ENCODE measurements around the gene VAPA. TPM values are rescaled to one million over a fixed set of nuclear protein-coding genes. Genes with fewer than 3 reads are reported as not detected.

The VAPA gene
- total RNA-seq, 1 donor from 2014 or later: 189 TPM

DNA sequence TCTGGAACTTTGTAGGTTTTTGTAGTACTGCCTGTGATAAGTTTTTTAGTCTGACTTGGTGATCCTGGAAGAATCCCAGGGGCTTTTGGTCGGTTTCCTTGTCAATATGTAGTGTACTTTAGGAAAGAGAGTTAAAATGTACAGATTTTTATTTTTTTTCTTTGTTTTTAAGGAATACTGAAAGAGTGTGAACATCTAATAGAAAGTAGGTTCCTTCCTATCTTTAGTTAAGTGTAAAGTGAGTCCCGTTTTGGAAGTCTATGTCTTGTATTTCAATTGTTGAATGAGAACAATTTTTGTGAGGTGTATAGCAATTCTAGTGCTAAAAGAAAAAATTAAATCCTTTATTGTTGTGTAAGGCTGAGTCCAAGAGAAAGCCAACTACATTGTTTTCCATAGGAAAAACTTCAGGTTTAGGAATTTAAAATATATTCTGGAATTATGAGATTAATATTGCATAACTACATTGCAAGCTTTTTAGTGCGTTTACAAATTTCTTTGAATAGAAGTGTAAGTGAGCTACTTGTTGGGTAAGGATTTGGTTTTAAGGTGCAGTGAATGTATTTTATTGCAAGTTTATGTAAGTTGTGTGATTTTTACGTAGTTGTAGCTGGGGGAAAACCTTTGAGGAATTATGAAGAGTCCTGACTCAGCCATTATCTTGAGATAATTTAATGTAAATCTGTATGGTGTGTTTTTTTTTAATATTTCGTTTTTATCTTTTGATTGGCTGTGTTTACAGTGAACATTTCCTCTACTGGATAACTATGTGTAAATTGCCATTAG is 1.7 kb downstream of the VAPA start:
- no peak for DNase-seq

DNA sequence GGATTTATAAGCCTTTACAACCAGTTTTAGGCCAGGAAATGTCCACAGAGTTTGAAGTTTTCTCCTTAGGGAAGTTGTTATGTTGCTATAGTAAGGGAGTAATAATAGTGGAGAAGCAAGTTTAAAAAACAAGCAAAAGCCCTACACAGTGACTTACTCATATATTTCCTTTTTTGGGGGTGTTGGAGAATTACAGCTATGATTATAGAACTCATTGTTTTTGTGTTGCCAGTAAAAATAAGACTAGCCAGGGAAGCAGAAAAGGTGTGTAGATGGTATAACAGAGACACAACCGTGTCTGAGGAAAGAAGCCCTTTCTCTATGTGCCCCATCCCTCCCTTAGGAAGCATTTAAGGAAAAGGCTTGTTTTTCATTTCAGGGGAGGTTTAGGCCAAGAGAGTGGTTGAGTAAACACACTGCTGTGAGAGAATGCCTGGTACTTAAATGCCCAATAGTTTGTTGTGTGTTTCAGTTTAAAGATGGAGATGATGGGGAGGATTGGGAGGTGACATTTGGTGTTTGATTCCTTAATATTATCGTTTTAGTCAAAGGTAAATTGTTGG is 2.3 kb downstream of the VAPA start:
- no peak for DNase-seq

DNA sequence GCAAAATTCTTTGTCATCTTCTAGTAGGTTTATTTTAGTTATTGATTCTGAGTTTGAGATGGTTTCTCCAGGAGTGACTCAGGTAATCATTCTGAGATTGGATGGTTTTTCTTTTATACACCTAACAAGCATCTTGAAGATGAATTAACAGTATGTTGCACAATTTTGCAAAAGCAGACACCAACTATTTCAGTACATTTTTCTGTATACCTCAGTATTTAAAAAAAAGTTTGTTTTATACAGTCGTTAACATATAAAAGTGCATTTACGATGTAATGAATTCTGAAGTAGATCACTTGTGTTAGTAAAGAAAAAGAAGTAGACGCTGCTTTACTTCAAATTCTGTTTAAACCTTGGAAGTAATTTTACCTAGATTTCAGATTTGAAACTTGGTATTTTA is 3.0 kb downstream of the VAPA start:
- no peak for DNase-seq

DNA sequence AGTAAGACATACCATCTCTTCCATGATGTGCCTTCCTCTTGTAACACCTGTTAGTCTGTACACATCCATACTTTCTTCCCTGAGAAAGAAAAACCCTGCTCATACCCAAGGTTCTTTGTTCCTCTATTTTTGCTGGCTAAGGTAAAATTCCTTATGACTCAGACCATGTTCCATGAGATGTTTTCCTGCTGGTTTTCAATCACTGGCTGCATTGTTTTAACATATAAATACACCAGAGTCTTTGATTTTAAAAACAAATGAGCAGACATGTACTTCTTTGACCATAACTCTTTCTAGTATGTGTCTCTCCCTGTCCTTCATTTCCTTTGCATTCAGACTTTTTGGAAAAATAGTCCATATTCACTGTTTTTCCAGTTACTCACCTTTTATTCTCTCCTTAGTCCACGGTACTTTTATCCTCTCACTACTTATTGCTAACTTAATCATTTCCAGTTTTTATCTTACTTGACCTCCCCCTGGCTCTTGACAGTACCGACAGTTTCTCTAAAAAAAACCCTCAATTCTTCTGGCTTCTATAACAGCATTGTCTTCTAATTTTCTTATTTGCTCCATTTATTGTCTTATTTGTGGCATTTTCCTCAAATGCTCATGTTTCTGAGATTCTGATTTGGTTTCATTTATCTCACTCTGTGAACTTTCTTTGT is 4.3 kb downstream of the VAPA start:
- DNase-seq: peak; percentile 11

DNA sequence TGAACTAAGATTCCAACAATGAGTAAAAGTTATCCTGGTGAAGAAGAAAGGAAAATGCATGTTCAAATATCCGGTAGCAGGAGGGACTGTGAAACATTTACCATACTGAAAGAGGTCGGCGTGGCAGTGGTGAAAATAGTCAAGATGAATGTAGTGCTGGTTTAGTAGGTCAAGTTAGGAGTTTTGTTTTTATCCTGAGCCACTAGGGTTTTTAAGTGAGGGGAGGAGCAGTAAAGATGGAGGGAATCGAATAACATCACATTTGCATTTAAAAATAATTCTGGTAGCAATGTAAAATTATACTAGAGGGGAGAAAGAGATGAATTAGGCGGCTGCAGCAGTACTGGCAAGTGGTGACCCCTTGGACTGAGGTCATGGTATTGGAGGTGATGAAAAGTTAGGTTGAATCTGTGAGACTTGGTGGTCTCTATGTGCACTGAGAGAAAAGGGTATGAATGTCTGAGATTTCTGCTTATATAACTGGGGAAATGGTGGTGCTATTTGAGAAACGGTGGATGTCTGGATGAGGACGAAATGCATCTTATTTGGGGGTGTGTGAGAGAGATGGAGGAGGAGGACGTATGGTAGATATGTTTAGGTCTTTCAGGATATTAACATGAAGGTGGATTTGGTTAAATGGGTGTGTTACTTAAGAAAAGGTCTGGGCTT is 5.9 kb downstream of the VAPA start:
- DNase-seq: no peak

DNA sequence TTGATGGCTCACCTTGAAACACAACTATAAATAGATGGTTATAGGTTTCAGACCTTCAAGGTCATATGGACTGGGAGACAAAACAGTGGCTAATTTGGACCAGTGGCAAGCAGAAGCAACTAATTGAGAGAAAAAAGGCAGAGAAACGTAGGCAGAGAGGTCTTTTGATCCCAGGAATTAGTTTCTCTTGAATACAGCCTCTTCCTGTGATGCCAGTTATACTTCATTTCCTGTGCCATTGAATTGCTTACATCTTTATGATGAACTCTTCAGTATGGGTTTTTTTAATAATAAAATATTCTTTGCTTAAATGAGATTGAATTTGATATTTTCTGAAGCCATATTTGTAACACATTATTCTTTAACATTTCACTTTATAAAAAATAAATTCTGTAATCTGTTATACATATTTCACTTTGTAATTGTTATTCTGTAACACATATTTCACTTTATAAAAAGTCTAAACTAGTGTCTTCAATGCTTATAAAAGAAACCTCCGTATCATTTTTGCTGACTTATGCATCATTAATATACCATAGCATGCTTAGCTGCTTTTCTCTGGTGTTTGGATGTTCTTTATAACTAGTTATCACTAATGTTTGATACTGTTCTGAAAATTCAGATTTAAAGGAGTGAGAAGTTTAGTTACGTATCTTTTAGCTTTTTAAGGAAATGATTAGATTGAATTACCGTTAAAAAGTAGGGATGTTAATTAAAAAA is 8.9 kb downstream of the VAPA start:
- no peak for DNase-seq

DNA sequence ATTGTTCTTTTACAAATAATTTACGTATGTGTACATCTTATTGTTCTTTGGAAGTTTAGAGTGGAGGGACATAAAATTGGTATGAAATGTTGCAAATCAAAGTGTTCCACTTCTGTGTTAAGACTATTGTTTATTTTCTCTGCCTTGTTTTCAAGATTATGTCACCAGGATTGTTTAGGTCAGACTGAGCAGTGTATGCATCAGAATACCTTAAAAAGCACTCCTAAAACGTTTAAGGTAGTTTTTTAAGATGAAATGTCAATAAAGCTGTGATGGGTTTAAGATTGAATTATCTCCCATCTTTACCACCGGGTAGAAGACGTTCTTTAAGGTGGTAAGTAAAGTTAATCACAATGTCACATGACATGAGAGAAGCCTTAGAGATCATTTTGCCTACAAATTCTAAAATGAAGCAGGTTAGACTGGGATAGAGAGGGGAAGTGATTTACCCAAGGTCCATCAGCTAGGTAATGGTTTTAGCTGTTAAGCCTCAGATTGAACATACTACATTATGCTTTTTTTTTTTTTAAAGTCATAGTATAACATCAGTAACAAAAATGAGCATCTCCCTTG is 10.6 kb downstream of the VAPA start:
- DNase-seq: no peak

DNA sequence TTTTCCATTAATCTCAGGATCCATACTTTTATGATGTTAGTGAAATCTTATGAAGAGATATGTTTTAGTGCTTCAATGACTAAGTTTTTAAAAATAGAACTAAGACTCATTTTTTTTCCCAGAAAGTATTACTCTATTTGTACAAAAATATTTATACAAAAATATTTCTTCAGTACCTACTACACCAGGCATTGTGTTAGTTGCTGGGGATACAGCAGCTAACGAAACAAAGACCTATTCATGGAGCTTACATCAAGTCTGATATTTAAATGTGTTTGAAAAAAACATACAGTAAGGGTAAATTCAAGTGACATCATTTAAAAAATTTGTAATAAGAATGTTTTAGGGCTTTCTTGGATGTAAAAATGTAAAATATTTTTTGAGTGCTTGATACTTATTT is 11.6 kb downstream of the VAPA start:
- no peak for DNase-seq

DNA sequence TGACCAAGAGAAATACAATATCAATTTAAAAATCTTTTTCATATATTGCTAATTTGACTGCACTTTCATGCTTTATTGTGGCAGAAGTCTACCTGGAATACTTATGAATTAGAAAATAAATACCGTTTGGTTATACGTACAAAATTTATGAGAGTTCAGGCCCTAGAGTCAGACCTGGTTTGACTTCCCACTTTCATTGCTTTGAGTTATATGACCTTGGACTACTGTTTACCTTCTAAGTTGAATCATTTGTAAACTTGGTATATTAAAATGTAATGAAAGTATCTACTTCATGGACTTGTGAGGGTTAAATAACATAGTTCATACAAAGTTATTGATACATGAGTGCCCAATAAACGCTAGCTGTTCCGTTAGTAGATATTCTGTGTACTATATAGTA is 12.0 kb downstream of the VAPA start:
- no peak for DNase-seq

DNA sequence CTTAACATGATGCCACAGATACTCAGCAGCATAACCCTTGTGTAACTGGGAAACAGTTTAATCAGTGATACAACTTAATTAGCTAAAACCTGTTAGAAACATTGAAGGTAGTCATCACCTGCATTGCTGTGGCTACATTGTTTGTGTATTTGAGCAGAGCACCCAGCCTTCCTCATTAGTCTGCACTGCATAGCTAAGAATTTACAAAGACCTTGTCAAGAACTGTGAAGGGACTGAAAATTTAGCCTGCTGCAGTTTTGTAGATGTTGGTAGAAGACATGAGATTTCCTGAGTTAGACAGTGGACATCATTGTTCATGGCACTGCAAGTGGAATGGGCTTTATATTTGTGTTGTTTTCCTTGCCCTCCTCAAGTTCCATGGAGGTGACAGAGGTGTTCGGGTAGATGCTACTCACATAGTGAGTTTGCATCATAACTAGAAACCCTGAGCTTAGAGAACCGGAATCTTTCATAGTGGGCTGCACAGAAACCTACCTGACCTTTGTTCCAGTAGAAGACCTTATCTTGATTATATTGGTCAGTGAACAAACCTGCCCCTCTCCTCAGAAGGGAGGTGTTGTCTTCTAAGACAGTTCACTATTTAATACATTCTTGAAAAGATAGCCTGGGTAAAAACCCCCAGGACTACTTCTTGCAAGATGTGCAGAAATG is 12.5 kb downstream of the VAPA start:
- no peak for DNase-seq

DNA sequence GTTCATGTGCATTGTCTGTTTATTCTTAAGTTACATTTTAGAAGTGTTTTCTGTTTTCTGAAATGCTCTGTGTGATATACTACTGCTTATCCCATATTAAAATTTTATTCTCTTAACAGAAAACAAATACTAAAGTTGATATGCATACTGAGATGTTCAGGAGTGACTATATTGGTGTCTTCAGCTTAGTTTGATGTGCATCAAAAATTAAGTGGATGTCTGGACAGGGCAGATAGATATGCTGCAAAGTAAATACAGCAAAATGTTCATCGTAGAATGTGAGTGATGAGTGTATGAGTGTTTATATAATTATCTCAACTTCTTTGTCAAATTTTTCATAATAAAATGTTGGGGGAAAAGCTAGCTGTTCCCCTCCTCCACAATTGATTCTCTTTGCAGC is 13.2 kb downstream of the VAPA start:
- DNase-seq: no peak

DNA sequence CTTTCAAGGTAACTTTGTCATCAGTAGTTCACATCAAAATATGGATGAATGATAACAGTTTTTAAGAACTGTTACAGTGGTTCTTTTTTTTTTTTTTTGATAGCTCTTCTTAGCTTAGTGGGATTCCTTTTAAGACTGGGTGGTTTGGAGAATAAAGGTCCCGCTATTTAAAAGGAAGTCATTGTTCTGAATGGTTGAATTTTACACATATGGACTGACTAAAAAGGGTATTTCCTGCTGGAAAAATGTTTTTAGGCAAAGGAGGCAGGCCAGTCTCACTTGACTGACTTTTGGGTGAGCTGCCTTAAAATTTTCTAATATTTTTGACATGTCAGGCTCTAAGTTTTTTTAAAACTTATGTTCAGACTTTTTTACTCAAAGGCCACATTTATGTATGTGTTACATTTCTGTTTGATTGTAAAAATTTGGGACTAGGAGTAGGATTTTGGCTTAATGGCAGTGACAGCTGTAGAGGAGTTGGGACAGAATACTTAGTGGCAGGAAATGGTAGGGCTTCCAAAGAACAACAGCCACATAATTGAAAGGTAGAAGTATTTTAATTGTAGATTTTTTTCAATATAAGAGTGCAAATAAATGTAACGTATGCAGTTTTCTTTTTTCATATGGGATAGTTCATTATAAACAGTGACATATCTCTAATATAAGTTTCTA is 13.7 kb downstream of the VAPA start:
- no peak for DNase-seq

DNA sequence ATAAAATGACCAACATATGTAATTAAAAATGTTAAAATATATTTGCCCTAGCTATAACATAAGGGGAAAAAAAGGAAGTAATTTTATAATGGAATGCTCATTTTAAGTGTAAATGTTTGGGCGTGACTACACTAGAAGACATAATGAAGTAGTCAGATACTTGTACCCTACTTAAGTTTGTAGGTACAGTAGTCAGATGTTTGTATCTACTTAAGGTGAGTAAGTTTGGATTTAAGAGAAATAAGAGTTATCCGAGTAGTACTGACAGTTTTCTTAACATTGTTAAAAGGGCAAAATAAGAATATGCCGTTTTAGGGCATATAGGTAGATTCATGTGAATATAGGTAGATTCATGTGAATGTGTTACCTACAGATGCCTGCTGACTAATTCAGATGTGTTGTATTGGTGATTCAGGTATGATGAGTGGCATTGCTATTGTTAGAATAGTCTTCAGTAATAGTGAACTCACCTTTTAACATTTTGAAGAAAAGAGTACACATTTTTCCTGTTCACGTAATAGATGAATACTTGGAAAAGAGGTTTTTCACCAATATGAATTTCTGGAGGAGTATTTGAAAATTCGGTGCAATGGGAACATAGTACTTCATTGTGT is 14.9 kb downstream of the VAPA start:
- no peak for DNase-seq

DNA sequence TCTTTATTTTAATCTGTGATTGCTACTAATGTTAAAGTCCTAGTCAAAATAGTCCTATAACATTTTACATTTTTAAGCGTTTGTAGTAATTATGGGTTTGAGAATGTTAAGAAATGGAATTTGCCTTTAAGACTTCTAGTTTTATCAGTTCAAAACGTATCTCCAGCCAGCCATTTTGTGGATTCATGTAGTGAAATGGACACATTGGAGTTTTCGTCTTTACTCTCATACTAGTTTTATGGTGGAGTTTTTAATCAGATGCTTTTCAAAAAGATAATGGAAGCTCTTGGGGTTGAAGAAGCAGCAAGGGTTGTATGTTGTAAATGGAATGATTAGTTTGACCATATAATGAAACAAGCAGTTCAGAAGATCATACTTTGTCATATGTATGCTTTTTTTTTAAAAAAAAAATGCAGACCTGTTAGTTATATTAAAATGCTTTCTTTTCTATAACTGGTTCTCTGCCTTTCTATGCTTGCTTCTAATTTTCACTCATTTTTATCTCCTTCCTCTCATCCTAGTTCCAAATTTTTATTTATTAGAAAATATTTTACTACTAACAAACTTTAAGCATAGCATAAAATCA is 16.6 kb downstream of the VAPA start:
- no peak for DNase-seq

DNA sequence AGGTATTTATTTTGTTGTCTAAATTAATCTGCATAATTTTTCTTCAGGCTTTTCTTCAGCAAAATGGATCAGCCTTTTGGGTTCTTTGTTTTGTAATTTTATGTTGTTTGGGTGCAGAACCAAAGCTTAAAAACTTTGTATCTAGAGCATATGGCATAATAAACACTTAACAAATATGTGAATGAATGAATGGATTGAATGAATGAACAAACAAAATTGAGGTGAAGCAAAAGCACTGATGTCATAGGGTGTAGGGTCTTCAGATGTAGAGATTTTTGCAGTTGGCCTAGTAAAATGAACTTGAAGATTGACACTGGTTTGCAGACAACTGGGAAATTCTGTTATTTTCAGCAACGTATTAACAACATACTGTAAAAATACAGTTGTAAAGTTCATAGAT is 17.3 kb downstream of the VAPA start:
- no peak for DNase-seq

DNA sequence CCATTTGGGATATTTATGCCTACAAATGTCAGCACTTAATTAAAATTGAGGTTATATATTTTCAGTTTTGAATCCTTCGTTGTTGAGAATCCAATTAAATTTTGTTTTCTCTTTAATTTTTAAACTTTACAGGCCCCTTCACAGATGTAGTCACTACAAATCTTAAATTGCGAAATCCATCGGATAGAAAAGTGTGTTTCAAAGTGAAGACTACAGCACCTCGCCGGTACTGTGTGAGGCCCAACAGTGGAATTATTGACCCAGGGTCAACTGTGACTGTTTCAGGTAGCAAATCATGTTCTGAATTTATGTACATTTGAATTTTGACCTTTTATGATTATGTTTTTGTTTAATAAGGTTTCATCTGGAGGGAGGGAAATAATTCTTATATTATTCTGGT is 17.9 kb downstream of the VAPA start:
- DNase-seq: no peak

DNA sequence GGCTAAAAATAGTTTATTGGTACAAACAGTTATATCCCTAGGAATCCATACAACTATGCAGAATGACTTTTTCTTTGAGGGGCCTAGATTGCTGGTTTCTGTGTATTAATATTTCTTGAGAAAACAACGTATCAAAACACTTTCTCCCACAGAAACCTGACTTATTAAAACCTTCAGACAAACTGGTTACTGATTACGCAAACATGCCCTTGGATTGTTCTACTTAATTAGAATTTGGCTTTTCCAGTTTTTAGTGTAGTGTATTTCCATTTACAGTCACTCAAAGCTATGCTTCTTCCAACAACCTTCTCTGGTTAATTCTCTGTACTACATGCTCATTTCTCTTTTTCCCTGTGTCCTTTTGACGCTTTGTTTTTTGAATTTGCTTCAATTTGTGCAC is 20.0 kb downstream of the VAPA start:
- DNase-seq: no peak

DNA sequence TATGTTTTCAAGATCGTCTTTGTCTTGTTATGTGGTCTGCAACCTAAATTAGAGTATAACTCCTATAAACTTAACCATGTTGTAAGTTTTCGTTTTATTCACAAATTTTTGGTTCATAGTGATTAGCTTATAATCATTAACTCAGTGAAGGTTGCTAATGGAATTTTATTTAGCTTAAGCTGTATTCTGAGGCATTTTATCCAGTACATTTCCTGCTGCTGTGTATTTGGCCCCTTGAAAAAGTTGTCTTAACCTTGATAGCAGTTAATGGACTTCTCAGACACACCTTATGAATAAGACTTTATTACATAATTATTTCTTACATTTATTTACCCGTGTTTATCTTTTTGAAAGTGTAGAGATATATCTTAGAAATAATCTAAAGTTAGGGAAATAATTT is 20.5 kb downstream of the VAPA start:
- DNase-seq: no peak

DNA sequence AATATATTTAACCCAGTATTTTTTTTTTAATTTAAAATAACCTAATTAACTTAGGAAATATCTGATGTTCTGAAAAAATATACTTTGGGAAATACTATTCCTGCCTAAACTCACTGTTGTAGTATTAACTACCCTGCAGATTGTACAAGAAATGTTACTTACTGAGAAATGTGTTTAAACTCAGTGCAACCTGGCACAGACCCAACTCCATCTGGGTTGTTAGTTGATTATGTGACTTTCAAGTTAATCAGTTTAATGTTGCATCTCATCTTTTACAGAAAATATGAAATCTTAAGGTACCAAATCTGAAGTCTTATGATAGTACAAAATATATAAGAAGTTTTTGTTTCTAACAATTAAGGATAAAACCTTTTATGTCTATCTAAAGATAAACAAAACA is 27.3 kb downstream of the VAPA start:
- DNase-seq: no peak

DNA sequence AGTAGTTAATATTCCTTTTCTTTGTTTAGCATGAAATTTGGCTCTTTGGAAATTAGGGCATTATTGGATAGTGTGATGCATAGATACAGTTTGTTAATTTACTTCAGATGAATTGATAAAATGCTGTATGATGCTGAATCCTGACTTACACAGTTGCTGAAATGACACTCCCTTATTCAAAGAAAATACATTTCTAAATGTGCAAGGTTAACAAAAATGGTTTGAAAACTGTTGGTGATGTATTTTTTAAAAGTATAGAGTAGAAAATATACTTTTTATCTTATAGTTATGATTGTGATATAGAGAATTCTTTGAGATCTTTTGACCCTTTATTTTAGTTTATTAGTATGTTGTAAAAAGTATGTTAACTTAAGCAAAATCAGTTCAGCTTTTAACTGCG is 27.8 kb downstream of the VAPA start:
- DNase-seq: no peak
